GM18858 (cell line): ENCODE measurements around the gene KMT5C.

Experiments
- ATAC-seq: cut with Tn5 transposase; IDR thresholded peaks from one replicate; pipeline ENCODE4 v1.9.1; 2021; ENCODE audit not compliant: unreplicated experiment

KMT5C gene

DNA sequence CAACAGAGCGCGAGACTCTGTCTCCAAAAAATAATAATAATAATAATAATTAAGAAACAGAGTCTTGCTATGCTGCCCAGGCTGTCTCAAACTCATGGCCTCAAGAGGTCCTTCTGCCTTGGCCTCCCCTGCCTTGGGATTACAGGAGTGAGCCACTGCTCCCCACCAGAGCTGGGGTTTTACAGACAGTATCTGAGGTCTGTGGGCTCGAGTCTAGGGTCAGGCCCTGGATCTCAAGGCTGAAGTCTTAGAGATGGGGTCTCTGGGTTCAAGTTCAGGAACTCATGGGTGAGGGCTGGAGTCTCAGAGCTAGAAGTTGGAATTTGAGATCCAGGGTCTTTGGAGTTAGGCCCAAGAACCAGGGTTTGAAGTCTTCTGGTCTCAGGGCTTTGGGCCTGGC, 27.1 kb downstream of the KMT5C start:
- ATAC-seq = no peak

DNA sequence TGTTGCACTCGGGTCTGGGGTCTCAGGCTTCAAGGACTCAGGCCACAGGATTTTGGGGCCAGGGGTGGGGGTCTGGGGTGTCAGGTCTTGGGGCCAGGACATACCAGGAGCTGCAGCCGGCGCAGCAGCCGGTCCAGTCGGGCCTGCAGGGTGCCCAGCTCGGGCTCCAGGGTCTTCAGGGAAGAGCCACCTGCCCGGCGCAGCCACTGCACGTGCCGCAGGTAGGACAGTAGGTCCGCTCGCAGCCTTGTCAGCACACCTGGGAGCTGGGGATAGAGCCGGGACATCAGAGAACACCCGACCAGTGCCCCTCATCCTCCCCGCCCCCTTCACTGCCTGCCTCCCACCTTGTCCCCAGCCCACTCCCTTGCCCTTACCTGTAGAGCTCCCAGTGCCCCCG, 28.4 kb downstream of the KMT5C start:
- ATAC-seq = no peak

DNA sequence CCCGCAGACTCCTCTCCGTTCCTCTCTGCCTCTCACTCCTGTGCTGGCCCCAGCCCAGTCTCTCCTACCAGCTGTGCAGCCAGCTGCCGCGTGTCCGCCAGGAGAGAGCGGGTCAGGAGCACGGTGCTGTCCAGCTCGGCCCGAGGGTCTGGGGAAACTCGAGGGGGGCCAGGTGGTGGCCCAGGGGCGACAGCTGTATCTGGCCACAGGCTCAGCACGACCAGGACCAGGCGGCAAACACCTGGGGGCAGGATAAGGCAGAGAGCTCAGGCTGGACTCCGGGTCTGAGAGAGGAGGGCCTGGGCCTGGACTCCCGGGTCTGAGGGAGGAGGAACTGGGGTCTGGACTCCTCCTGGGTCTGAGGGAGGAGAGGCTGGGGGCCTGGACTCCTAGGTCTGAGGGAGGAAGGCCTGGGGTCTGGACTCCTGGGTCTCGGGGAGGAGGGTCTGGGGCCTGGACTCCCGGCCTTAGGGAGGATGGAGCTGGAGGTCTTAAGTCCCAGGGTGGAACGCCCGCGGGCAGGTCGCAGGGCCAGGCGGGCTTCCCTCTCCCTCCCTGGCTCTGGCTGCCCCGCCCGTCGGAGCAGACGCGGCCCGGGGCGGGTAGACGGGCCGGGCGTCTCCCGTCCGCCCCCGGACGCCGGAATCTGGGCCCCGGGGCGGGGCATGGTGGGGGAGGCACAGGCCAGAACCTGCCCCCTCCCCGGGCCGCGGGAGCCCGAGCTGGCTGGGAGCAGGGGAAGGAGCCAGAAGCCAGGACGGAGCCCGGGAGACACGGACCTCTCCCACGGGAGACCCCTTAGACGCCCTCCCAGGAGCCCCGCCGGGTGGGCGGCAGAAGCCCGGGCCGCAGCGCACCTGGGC, 29.3 kb downstream of the KMT5C start:
- ATAC-seq = no peak

DNA sequence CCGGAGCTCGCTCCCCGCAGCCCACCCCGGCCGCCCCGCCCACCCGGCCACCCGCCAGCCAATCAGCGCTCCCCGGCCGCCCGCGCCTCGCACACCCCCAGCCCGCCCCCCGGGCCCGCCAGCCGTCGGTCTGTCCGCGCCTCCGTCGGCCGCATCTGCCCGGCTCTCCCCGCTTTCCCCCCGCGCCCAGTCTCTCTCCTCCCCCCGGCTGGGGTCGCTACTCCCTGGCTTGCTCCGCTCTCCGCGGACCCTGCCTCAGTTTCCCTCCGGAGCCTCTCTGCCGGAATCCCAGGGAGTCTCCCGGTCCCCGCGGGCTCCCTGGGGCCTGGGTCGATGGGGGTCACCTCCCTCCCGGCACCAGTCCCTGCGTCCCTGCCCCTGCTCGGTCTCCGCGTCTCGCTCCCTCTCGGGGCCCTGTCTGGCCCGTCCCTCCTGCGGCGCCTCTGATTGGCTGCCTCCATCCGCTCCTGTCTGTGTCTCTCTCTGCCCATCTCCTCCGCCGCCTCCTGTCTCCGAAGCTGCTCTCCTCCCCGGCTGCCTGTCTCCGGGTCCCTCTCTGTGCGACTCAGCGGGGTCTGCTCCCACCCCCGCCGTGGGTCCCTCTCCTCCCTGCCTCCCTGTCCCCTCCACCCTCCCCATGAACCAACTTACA, 30.1 kb downstream of the KMT5C start:
- ATAC-seq = no peak

DNA sequence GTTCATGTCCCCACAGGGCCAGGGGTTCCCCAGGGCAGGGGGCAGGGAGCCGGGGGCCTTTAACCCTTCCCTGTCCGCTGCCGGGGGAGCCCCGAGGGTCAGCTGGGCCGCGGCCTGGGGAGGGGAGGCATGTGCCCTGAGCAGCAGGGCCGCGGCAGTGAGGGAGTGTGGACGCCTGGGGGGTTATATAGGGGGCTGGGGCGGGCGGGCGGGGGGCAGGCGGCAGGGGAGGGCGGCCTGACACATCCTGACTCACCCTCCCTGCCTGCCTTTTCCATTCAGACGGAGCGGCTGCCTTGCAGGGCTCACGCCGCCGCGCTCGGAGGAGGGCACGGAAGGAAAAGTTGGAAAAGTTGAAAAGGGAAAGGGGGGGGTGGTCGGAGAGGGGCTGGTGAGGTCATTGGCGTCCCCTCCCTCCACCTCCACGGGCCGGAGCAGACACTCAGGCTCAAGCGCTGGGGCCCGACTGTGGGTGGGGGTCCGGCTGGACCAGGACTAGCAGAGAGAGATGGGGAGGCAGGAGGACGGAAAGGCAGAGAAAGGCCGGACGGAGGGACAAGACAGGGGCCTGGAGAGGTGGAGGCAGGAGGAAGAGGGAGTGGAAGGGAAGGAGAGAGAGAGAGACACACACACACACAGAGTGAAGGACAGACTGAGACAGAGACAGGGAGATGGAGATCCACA, 30.8 kb downstream of the KMT5C start, which contains the start of gene IL11:
Gene IL11 (minus strand): TSS at position 159 of the 684 bp plus-strand sequence. CDS start 153 bp downstream, at position 6.
- no peak for ATAC-seq

DNA sequence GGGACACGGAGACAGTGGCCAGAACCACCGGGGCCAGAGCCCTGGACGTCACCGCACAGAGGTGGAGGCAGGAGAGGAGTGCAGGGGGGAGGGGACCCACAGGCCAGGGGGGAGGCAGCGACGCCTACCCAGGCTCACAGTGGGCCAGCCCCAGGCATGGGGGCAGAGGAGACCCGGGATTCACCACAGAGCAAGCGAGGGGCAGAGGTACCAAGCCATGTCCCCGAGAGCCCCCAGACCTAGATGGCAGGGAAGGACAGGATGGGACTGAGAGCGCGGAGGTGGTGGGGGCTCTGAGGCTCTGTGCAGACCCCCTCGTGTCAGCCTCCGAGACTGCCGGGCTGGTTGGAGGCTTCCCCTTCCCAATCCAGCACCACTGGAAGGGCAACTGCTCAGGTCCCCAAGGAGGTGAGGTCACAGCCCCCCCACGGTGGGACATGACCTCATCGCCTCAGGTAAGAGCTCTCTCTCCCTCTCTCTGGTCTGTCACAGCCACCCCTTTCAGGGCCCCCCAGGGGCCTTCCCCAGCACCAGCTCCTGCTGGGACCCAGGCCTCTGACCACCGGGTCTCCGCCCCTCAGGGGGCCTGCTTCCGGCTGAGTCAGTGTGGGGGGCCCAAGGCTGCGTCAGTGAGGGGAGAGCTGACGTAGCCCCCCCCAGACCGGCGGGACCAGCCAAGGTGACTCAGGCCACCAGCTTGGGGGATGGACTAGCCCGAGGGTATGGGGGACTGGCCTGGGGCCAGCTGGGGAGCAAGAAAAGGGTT, 32.8 kb downstream of the KMT5C start:
- ATAC-seq = no peak

DNA sequence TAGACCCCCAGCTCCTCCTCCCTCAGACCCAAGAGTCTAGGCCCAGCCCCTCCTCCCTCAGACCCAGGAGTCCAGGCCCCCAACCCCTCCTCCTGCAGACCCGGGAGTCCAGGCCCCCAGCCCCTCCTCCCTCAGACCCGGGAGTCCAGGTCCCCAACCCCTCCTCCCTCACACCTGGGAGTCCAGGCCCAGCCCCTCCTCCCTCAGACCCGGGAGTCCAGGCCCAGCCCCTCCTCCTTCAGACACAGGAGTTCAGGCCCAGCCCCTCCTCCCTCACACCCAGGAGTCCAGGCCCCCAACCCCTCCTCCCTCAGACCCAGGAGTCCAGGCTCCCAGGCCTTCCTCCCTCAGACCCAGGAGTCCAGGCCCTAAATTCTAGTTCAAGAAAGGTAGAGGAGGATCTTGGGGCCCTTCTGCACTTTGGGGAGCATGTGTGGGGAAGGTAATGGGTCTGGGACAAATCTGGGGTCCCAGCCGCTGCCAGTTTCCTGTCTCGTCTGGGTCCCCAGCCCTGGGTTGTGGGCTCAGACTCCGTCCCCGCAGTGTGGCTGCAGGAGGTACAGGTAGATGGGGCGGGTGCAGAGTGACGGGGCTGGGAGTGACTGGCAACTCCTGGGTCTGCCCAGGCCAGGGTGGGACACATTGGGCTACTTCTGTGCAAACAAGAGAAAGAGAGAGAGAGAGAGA, 33.8 kb downstream of the KMT5C start:
- ATAC-seq = no peak

DNA sequence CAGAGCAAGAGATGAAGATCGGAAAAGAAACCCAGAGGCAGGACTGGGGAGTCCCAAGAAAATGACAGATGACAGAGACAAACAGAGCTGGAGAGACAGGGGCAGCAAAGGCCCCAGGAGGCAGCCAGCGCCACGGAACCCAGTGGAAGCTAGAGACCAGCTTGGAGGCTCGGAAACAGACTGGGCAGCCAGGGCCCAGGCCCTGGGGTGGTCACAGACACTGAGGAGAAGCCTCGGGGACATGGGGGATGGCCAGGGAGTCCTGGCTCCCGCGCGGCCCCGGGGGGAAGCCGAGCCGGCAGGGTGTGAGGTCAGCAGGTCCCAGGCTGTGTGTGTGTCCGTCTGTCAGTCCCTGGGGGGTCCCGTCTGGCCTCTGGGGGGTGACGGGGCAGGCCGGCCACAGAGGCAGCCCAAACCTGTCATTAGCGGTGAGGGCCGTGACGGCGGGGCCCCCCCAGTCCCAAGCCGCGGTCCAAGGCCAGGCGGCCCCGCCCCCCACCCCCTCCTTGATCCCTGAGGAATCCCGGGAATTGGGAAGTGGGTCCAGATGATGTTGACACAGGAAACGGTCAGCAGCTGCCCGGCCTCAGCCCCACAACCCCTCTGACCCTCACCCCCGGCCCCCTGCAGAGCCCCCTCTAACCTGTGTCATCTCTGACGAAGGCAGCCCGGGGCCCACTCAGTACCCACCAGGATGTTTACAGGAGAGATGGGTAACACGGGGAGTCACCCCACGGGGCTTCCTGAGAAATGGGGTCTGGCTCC, 34.5 kb downstream of the KMT5C start:
- ATAC-seq = no peak

DNA sequence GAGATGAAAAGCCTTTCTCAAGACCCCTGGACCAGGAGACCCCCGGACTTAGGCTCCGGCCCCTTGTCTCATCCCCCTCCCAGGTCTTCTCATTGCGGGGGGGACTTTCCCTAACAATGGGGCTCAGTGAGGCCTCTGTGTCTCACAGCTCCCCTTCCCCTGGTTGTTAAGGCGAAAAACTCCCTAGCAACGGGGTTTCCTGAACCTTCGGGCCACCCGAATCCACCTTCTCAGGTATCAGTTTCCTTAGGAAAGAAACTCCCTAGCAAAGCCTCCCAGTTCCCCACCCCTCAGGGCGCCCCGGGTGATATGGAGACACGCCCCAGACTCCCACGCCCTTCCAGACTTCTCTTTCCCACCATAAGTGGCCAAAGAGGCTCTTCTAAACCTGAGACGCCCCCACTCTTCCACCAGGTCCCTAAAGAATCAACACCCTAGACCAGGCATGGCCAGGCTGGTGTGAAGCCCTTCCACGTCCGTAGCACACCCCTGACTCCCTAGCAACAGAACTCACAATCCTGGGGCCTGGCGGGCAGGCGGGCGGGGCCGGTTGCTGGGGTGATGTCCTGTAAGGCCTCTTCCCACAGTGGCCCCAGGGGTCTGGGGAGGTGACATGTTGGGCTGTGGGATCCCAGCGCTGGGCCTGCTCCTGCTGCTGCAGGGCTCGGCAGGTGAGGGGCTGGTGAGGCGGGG, 36.7 kb downstream of the KMT5C start, which contains the start of gene TMEM190:
Gene TMEM190 (plus strand): TSS at position 586 of the 693 bp plus-strand sequence. CDS start 28 bp downstream, at position 614.
- ATAC-seq = no peak

DNA sequence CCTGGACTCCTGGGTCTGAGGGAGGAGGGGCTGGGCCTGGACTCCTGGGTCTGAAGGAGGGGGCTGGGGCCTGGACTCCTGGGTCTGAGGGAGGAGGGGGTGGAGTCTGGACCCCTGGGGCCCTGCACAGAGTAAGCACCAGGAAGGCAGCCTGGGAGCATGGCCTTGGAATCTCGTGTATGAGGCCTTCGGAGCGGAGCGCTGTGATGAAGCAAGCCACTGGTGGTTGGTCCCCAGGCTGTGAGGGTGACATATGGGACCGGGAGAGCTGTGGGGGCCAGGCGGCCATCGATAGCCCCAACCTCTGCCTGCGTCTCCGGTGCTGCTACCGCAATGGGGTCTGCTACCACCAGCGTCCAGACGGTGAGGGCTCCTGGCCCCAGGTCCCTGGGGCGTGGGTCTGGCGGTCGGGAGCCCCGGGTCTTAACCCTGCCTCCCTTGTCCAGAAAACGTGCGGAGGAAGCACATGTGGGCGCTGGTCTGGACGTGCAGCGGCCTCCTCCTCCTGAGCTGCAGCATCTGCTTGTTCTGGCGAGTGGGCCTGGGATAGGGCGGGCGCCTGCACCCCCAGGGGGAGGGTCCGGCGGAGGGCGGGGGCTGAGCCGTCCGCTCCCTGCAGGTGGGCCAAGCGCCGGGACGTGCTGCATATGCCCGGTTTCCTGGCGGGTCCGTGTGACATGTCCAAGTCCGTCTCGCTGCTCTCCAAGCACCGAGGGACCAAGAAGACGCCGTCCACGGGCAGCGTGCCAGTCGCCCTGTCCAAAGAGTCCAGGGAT, 37.9 kb downstream of the KMT5C start:
- ATAC-seq = no peak

DNA sequence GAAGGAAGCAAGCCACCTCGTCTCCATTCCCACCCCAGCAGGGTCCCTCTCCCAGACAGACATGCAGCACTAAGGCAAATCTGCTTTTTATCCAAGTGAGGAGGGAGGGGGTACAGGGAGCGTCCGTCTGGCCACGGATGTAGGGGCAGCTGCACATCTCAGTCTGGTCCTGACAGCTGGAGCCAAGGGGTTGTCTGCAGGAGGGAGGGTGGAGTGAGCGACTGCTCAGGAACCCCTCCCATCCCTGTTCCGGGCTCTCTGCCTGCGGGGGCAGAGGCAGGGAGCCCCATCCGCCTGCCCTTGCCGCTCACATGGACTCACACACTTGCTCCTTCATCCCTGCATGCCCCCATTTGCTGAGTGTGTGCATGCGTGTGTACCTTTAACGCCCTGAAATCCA, 39.5 kb downstream of the KMT5C start:
- ATAC-seq = no peak

DNA sequence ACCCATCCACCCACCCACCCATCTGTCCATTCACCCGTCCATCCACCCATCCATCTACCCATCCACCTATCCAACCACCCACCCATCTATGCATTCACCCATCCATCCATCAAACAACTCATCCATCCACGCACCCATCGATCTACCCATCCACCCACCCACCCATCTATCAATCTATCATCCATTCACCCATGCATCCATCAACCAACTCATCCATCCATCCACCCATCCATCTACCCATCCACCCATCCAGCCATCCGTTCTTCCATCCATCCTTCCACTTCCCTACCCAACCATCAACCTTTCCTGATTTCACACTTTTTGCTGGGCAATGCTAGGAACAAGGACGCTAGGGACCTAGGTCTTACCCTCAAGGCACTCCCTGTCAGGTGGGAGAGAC, 42.3 kb downstream of the KMT5C start:
- no peak for ATAC-seq

DNA sequence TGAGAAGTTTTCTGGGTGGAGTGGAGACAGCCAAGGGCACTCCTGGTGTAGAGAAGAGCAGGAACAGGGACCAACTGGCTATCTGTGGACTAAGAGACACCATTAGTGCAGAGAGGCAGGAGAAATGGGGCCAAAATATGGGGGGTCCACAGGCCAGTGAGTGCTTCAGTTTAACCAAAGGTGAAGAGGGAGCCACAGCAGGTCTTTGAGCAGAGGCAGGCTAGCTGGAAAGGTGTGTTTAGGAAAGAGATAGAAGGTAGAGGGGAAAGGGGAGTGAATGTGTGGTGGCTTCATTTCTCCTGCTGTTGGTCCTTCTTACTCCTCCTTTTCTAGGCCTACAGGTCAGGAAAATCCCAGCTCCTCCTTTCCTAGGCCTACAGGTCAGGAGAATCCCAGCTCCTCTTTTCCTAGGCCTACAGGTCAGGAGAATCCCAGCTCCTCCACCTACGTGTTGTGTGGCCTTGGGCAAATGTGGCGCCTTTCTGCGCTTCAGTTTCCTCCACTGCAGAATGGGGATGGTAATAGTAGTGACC, 42.9 kb downstream of the KMT5C start:
- ATAC-seq = no peak

DNA sequence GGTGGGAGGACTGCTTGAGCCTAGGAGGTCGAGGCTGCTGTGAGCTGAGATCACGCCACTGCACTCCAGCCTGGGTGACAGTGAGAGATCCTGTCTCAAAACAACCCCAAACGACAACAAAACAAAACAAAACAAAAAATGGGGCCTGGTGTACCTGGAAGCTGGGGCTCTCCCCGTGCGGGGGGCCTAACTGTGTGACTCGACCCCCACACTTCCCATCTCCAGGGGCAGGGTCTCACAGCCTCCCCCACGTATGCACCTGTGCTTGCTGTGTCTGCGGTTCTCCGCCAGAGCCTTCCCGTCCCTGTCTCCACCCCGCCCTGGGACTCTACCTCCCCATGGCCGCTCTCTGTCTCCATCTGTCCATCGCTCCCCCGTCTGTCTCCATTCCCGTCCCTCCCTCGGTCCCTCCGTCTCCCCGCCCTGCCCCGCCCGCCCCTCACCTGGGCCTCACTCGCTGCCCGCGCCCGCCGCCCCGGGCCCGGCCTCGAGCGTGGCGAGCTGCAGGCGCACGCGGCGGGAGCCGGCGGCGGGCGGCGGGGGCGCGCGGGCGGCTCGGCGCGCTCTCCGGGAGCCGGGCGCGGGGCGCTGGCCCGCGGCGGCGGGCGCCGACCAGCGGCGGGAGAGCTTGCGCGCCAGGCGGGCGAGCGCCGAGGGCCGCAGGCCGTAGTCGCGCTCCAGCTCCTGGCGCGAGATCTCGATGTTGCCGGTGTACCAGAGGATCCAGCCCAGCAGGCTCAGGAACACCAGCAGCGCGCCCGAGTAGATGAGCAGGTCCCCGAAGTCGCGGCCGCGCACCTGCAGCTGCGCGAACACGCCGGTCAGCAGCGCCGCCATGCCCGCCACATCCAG, 43.8 kb downstream of the KMT5C start:
- no peak for ATAC-seq

DNA sequence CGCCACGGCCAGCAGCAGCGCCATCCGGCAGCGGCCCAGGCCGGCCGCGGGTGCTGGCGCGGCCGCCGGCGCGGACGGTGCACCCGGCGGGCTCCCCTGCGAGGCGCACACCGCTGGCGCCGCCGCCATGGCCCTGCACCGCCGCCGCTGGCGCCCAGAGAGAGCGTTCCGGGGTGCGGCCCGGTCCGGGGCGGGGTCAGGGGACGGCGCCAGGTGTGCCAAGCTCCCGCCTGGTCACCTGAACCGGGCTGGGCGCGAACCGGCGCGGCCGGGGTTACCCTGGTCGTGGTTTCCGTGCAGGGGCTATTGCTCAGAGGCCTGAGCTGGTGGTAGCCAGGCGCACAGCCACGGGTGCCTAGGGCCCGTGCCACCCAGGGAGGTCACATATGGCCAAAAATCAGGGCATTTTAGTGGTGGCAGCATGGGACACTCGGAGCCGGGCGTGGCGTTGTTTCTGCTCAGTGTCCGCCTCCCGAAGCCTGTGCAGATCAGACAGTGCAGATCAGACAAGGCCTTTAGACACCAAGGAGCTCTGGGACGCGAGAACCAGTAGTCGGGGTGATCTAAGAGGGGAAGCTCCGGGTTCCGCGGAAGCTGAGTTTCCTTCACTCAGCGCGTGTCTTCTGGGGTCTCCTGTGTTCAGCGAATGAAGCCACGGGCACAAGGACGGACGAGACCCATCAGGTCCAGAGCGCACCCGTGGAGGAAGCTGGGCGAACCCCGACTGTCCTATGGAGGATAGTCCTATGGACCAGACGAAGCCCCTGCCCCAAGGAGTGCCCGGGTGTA, 44.6 kb downstream of the KMT5C start, which contains the start of gene TMEM238:
Gene TMEM238 (minus strand): TSS at position 162 of the 789 bp plus-strand sequence. CDS start 33 bp downstream, at position 129.
- no peak for ATAC-seq
